GM19395 (cell line): ENCODE measurements around the gene RAB33B.

Experiments used
- ATAC-seq: cut with Tn5 transposase; IDR thresholded peaks from one replicate; pipeline ENCODE4 v1.9.1; 2021; ENCODE audit warnings: mild to moderate bottlenecking, moderate library complexity; ENCODE audit not compliant: unreplicated experiment

The RAB33B gene

DNA sequence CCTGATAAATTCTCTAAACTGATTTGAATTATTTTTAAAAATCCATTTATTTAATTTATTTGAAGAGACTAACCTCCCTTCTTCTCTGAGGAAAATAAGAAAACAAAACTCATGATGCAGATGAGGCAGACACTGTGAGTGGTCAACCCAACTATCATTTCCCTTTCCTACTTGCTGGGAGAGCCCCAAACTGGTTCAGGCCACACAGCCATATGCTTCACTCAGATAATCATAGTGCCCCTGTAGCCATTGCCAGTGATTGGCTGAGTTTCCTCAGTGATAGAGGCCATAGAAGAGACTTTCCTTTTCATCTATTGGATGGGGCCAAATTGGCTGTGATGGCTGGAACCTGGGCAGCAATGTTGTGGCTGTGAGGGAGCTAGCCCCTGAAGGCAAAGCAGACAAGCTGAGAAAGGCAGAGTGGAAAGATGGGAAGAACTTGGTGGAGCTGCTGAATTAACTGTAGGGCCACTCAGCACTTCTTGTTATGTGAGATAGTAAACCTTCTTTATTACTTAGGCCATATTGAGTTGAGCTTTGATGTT, 49.8 kb downstream of the RAB33B start:
- ATAC-seq: no peak

DNA sequence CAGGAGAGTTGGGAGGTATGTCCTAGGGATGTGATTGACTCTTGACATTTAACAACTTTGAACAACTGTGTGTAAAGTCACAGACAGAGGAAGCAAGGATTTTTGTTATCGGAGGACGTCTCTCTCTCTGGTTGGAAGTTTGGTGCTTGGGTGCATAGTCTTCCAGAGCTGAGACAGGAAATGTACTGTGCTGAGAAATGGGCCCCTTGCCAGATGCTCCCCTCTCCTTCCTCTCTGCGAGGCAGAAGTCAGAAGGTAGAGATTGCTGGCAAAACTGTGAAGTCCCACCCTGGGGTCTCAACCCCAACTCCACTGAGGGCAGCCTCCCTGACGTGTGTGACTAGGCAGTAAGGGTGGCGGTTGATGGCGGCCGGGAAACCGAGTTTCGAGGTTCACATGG, 52.9 kb downstream of the RAB33B start:
- no peak for ATAC-seq

DNA sequence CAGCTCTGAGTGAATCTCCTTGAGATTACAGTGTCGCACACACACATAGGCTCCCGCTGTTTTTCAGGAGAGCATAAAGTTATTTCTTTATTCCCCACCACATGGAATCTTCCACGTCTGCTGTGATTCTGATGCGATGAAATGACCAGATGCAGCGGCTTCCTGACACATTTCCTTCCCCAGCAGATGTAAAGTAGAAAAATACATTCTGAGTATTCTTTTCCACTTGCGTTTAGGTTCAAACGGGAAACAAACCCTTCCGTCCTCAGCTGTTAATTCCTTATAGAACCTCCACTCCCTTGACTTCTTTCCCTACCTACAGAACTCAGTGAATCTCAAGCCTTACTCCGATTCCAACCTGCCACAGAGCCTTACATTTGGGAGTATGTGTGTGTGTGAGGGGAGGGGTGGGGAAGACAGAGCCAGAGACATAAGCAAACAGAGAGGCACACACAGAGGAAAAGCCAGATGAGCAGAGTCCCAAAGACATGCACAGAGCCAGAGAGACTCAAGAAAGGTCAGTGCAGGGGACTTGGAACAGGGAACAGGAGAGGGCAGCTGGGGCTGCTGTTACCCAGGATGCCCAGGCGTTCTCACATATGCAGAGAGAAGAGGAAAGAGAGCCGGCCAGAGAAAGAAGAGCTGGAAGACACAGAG, 54.8 kb downstream of the RAB33B start:
- no peak for ATAC-seq

DNA sequence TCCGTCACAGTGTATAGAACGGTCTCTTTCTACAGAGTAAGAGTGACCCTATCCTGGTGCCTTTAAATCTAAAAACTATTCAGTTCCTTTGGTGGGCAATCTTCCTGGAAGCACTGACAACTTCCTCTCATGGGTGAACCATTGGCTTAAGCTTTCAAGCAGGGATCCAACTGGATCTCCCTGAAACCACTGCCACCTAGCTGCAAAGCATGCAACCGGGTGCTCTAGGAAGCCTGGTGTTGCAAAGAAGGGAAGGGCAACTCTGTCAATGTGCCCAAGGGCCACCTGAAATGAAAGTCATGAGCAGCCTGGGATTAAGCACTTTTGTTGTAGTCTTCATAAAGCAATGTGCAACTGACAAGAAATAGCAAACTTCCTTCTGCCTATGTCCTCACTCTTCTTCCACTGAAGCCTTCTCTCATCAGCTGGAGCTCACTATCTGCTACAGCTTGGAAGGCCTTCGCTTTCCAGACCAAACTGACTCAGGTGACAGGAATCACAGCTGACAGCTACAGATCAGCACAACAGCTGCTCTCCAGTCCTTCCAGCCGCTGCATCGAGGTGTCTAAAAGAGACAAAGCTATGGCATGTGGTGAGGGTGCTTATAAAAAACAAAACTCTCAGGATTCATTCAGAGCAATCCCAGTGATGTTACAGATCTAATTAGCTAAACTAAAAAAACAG, 55.9 kb downstream of the RAB33B start:
- no peak for ATAC-seq

DNA sequence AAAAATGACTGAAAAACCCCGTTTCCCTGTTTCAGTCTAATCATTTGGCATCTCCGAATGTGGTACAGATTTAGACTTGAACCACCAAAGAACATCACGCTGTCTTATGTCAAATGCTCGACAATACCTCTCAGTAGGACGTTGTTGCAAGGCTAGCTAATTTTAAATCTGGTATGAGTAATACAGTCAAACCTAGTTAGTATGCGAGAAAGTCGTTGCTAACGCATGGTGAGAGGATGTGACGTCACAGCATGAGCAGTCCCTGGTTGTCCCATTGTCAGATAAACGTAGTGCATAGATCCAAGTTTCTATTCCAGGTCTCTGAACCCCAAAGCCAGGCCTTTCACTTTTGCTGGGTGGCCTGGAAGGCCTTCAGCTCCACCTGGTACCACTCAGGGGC, 57.4 kb downstream of the RAB33B start:
- ATAC-seq: no peak

- no peak for ATAC-seq
These were observed 60.6 kb downstream of the RAB33B start for GRCh38 chr4:139514382-139515059.

DNA sequence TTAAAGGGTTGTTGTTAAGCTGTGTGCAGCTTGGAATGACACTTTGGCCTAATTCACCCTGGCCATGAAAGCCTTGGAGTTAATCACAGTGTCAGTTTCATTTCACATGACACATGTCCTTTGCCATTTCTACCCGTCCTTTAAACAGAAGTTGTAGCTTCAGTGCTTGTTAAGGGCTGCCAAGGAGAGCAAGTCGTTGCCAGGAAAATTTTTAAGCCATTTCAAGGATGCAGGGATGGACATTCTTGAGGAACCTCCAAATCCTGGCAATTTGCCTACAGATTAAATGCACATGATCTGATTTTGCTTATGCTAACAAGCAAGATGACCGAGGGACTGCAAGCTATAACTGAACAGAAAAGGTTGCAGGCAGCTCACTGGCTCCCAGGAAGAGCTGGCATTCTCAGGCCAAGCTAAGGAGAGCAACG, 61.6 kb downstream of the RAB33B start:
- ATAC-seq: no peak

- ATAC-seq: peak; percentile 60
These were observed 68.0 kb downstream of the RAB33B start for GRCh38 chr4:139521754-139522401.

- peak; percentile 37 for ATAC-seq
These were observed 68.5 kb downstream of the RAB33B start for GRCh38 chr4:139522457-139522856.

GRCh38 chr4:139523076-139523475, 69.2 kb downstream of the RAB33B start:
- ATAC-seq: no peak

DNA sequence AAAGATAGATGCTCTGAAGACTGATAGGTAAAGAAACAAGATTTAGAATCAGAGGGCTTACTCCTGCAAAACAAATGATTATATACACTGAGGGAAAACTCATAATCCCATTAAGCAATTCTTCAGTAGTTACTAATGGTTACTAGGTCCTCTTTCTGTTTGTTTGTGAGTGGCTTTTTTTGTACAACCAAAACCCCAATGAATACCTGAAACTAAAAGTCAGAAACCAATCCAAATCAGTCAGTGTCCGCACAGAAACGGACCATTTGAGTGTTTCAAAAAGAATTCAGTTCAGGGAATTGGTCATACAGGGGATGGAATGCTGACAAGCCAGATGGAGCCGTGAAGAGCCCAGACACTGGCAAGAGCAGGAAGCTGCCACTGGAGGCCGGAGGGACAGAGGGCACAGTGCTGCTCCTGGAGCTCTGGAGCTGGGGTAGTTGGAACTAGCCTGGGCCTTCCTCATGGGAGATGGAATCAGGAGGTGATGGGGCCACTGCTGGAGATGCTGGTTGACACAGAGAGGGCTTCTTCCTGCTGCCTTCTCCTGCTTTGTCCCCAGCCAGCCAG, 70.2 kb downstream of the RAB33B start:
- peak; percentile 48 for ATAC-seq

DNA sequence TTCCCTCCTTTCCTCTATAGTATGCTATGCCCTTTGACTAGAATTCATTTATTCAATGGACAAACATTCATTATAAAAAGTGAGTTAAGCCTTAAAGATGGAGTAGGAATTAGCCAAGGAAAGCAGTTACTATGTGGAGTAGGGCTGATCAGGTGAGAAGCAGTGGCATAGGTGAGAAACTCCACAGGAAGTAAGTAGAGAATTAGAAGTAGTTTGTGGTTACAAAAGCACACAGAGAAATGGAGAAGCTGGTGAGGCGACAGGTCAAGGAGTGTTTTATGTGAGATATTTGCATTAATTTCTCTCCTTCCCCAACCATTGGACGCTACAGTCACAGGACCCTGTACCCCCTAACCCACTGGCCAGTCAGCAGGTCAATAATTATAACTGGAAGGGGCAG, 71.5 kb downstream of the RAB33B start:
- peak; percentile 45 for ATAC-seq
